T-helper 2 cell treated with Interferon-gamma antibody and Interleukin-4, amounts not matched to agents 100 ng/mL and 5 ng/mL, for 36 hours (primary cell): ENCODE measurements around the gene KIF4B. TPM values are rescaled to one million over a fixed set of nuclear protein-coding genes. Genes with fewer than 3 reads are reported as not detected.

ENCODE experiments used
- intact Hi-C: fragments of 100-400 bp; cut with micrococcal nuclease; formaldehyde crosslinking; loops from one replicate; pipeline ENCODE4 v1.15.1; 2023
- total RNA-seq: library from RNA; stranded (reverse); gene quantifications from 2 replicates; pipeline ENCODE4 v1.2.3, GENCODE V29; 2022

KIF4B gene
- total RNA-seq, 1 donor from 2014 or later: 0.07 TPM

DNA sequence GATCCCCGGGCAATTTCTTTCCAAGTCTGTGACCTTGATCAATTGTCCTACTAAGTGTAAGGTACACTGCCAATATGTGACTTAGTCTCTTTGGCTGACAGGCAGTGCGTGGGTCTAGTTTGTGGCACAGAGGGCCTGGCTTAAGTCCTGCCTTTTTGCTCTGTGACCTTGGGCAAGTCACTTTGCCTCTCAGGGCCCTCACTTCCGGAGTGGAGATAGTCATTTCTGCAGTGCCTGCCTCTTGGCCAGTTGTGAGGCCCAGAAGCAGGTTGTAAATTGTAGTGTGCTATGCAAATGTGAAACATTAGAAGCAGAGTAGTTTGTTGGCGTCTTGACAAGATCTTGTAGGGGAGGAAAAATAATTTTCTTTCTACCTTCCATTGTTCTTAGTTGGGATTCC lies 39.0 kb downstream of the KIF4B start:
- intact Hi-C loops: no loop called here

DNA sequence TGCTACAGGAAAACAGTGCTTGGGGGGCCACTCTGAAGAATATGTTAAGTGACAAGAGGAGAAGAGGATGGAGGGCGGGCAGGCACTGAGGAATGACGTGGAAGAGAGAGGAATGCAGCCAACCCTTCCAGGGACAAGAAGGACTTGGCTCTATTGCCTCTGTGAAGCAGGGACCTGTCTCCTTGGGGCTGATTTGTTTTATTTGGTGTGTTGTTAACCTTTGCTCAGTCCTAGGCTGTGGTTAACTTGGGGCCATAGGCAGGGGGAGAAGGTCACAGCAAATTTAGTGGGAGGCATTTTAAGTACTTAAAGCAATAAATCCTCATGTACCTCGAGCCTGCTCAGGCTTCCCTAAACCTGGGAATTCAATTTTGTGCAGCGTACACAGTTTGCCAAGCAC lies 39.9 kb downstream of the KIF4B start:
- intact Hi-C loops: no loop called here

DNA sequence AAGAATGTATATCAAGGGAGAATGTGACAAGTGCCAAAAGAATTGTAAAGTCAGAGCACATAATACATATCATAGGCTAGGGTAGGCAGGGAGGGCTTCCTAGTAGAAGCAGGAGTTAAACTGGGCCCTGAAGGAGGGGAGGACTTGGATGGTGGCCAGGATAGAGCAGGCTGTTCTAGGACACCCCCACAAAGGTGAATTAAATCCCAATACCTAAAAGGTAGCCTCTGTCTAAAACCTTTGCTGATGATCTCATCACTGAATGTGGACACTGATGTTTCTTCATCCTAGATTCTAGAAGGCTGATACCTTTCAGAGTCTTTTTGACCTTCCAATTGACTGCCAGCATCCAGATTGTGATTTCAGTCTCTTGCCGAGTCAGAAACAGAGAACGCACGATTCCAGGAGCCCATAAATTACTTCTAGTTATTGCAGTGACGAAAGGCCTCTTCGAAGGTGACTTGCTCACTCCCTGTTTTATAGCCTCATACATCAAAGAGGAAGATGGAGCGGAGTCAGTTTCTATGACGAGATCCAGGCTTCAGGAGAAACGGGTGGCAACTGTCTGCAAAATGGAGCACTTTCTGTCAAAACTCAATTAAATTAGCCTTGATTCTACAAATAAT lies 43.2 kb downstream of the KIF4B start:
- intact Hi-C loops: no loop called here

DNA sequence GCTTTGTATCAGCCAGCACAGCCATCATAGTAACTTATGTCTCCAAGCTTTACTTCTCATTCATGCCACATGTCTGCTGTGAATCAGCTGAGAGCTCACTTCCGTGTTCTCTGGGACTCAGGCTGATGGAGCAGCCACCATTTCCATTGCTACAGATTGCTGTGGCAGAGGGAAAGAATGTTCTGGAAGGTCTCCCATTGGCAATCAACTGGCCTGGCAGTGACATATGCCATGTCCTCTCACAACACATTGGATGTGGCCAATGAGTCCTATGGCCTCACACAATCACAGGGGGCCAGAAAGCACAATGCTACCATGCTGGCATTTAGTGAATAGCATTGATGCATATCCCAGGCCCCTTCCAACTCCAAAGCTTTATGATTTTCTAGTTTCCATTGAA lies 44.1 kb downstream of the KIF4B start:
- intact Hi-C loops: no loop called here

DNA sequence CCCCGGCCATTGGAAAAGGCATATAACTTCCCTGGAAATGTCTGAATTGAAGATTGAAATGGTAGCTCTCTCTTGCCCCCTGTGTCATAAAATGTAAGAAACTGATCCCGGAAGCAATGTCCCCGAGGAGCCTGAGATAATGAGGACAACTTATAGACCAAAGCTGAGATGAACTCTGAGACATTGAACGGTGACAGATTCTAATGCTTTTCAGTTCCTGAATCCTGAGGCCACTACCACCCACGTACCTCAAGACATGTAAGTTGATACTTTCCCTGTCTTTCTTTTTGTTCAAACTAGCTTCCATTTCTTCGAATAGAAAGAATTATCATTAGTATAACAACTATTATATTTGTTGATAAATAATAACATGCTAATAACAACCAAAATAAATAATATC lies 51.0 kb downstream of the KIF4B start:
- intact Hi-C loops: no loop called here

DNA sequence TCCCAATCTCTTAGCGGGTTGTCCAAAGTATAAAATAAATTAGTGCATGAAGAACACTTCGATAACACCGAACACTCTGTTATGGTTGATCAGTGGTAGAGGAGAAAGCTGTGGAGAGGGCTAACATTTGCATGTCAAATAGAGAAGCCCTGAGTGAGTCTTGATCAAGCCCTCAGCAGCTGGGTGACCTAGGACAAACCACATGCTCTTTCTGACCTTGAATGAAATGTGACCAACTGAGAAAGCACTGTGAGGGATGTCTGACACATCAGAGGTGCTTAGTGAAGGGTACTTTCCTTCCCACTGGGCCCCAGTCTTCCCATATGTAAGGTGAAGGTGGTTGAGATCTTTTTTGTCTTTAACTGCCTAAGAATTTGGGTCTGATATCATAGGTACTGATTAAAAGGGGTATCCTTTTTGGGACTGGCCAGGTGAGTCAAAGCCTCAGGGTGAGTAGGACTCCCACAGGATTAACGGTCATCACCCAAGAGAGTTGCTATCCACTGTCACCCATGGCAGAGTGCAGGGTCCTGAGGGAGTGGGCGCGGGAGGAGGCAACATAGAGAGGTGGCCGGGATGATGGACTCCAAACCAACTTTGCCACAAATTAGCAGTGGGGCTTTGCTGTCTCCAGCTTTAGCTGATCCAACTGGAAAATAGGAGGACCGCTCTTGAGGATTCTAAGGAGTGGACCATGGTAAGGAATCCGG lies 53.5 kb downstream of the KIF4B start:
- intact Hi-C loops: no loop called here

Other genes starting within 250 kb of the KIF4B start
- gene FAXDC2, start 163.2 kb upstream of the KIF4B start, total RNA-seq: 0.14 TPM in 1 of 2 replicates, not detected in the other
- 70.4 and 75.7 TPM in 2 replicates for gene CNOT8, start 155.1 kb upstream of the KIF4B start, total RNA-seq
- 19.4 and 20.4 TPM in 2 replicates for gene GEMIN5, start 75.5 kb upstream of the KIF4B start, total RNA-seq
- gene MRPL22, start 72.7 kb upstream of the KIF4B start, total RNA-seq: 57.0 and 58.8 TPM in 2 replicates